Posterior cingulate gyrus (tissue), 11 donors: ENCODE measurements around the gene PNMA8C.

ENCODE experiments used
- DNase-seq, 10 donors: peaks; one replicate each; pipeline versions ENCODE4 v3.0.0 to v3.0.0-alpha.2; 2020 to 2021; ENCODE audit warnings: mixed read lengths in 3 of 10
- intact Hi-C: fragments of 100-400 bp; cut with DNase I; formaldehyde crosslinking; loops from one replicate; pipeline ENCODE4 v1.15.1; 2023

Gene PNMA8C

DNA sequence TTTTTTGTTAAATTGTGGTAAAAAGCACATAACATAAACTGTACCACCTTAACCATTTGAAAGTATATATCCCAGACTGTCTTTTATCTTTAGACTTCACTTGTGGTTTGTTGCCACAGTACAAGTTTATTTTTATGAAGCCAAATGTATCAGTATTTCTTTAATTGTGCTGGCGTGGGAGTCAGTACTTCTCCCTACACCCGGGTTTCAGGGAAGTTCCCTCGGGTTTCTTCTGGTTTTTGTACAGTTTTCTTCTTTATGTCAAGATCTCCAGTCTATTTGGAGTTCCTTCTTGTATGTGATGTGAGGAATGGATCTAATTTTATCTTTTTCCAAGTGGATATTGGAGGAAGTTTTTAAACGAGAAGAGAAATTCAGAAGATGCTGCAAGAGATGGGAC lies 35.9 kb downstream of the PNMA8C start:
- DNase-seq = no peak
- intact Hi-C loops = no loop called here

DNA sequence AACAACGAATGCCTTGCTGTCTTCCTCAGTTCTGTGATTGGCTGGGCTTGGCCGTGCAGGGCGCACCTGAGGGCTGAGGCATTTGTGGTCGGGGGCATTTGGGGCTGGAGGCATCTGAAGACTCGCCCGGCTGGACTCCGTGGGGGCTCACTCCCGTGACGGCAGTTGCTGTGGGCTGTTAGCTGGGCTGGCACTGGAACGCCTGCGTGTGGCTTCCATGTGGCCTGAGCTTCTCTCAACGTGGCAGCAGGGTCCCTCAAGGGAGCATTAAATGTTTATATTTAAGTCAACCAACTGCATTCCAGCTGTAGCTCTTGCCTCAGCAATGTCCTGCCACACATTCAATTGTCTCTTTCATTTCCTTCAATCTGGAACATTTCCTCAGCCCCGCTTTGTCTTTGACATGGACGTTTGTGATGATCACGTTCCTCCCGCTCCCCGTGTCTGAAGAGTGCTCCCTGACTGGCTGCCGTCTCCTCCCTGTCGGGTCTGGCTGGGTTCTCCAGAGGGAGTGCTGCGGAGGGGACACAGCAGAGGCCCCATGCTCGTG lies 36.4 kb downstream of the PNMA8C start:
- intact Hi-C loops = no loop called here
- DNase-seq = peak in 3 of 10 donors; percentile 69 to 83 (median 82)

DNA sequence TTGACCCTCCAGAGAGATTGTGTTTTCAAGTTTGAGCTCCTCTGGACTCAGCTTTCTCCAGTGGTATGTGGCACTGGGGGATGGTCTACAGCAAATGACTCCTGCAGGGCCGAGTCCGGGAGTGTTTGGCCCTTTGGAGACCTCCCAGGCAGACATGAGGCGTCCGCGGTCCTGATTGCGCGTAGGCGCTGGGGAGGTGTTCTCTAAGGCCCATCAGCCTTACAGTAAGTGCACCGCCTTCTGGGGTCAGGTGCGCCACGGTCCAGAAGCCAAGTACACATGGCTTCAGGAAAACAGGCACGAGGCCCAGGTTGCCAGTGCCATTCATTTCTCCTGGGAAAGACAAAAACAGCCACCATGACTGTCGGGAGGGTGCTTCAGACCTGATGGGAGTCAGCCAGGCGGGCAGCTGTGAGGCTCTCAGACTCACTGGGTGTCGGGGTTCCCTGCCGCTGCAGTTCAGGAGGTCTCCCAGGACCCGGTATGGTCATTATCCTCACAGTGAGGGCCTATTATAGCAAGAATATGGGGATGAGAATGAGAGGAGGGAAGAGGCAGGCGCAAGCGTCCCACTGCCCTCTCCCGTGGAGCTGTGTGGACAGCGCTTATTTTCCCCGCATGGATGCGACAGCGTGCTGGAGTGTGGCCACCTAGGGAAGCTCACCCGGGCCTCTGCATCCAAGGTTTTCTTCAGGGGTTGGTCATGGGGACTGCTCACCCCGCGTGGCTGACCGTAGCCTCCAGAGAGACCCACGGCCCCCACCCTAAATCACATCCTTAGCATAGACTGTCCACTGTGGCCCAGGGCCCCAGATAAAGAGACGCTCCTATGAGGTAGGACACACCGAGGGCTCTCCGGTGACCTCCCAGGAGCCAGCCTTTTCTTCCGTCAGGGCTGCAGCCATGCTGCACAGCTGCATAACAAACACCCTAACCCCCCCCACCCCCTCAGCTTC lies 37.2 kb downstream of the PNMA8C start:
- peak in 3 of 10 donors; percentile 65 to 81 (median 73) for DNase-seq
- intact Hi-C loops = no loop called here

DNA sequence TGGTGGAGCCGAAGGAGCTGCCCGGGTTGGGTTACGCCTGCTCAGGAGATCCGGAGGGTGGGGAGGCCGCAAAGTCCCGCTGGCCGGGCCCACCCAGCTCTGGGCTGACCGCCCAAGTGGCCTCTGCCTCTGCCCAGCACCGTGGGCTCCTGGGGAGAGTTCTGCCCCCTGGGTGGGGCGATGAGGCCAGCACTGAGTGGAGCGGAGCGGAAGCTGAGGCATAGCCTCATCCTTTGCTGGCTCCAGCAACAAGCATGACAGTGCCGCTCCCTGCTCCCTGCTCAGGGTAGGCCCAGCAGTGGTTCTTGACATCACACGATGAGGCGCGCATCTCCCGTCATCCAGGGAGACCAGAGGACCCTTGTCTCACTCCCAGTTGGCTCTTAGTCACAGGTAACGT lies 37.9 kb downstream of the PNMA8C start:
- intact Hi-C loops = no loop called here
- DNase-seq = peak in 3 of 10 donors; percentile 54 to 78 (median 77)

DNA sequence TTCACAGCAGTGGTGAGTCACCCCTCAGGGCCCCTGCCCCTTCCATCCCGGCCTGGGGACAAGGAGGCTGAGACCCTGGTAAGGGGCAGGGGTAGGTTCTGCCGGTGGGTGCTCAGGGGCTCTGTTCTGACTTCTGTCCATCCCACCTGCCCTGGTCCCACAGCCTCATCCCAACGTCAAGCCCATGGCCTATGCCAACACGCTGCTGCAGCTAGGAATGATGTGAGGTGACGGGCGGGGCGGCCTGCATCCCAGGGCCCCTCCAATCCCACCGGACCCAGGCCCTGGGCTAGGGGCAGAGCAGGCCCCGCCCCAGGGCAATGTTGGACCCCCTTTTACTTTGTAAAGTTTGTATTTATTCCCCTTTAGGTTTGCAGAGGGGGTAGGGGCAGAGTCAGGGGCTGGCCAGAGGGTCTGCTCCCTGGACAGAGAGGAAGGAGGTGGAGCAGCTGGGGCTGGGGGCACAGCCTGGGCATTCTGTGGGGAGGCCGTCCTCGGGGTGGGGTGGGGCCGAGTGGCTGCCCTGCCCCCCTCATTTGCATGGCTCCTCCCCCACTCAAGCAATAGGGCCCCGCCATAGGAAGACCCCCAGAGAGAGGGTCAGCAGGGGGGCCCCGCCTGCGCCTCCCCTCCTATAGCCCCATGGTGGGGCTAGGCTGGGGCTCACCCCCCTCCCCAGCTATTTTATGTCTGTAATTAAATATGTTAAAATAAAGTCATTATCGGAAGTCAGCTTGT lies 38.4 kb downstream of the PNMA8C start:
- intact Hi-C loops = no loop called here
- peak in 3 of 10 donors; percentile 52 to 78 (median 72) for DNase-seq

DNA sequence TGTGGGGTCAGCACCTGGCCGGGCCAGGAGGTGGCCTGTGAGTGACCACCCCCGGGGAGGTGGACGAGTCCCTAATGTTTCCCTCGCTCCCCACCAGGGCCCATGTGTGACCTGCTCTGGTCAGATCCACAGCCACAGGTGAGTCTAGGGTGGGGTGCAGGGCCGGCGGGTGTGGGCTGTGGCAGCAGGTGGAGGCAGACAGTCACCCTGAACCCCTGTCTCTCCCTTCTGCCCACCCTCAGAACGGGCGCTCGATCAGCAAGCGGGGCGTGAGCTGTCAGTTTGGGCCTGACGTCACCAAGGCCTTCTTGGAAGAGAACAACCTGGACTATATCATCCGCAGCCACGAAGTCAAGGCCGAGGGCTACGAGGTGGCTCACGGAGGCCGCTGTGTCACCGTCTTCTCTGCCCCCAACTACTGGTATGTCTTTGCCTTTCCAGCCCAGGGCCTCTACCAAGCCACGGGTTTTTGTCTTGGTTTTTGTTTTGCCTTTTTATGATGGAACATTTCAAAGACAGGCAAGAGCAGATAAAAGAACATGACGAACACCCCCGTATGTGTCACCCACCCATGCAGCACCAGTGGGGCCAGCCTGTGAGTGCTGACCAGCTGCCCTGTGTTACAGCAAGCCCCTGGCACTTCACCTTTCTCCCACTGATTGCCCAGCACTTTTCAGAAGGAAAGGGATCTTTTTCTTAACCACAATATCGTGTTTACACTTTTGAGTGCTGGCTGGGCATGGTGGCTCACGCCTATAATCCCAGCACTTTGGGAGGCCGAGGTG lies 40.2 kb downstream of the PNMA8C start:
- intact Hi-C loops = no loop called here
- DNase-seq = peak in 3 of 10 donors; percentile 63 to 80 (median 74)

DNA sequence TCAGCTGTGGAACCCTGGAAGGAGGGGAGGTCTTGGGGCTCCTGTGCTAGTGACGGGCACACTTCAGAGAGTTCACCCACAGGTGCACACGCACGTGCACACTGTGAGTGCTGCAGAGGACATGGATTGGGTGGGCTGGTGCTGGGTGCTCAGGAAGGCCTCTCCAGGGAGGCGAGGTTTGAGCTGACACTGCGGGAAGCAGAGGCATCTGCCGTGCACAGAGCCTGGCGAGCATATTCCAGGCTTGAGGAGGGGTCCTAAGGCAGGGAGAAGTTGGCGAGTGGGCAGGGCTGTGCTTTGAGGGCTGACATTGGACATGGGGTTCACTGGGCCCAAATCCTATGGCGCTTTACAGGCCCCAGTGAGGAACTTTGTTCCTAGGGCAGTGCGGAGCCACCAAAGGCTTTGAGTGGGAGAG lies 41.0 kb downstream of the PNMA8C start:
- peak in 2 of 10 donors; percentile 16 to 17 for DNase-seq
- intact Hi-C loops = no loop called here

DNA sequence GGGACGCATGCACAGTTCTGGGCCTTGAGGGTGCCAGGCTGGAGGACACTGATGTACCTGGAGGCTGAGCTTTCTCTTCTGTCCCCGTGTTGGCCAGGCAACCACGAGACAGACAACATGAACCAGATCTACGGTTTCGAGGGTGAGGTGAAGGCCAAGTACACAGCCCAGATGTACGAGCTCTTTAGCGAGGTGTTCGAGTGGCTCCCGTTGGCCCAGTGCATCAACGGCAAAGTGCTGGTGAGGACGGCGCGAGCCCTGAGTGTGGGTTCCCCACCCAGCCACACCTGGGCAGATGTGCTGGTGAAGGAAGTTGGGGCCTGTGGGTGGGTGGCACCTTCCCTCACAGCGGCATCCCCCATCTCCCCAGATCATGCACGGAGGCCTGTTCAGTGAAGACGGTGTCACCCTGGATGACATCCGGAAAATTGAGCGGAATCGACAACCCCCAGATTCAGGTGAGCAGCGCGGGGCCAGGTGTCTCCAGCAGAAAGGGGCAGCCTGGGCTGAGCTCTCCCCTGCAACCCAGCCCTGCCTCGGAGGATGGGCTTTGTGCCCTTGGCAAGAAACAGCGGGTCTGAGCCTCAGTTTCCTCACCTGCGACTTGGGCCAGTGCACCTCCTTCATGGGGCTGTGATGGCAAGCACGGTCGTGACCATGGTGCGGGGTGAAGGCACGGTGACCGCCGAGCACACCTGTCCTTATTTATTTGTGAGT lies 41.6 kb downstream of the PNMA8C start:
- peak in 3 of 10 donors; percentile 37 to 74 (median 64) for DNase-seq
- intact Hi-C loops = no loop called here

DNA sequence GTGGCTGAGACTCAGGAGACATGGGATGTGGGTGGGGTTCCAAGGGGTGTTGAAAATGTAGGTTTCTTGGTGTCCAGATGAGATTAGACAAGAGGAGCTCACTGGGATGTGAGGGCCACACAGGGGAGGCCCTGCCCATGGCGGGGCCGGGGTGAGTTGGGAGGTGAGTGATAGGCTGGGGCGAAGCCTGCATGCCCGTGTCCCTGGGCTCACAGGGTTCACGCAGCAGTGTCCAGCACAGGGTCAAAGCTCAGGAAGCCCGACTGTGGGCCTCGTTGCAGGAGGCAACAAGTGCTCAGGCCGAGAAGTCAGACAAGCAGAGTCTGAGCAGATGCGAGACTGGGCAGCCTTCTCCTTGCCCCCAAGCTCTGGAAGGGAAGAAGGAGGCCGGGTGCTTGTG lies 42.6 kb downstream of the PNMA8C start:
- peak in 3 of 10 donors; percentile 30 to 71 (median 32) for DNase-seq
- intact Hi-C loops = no loop called here

DNA sequence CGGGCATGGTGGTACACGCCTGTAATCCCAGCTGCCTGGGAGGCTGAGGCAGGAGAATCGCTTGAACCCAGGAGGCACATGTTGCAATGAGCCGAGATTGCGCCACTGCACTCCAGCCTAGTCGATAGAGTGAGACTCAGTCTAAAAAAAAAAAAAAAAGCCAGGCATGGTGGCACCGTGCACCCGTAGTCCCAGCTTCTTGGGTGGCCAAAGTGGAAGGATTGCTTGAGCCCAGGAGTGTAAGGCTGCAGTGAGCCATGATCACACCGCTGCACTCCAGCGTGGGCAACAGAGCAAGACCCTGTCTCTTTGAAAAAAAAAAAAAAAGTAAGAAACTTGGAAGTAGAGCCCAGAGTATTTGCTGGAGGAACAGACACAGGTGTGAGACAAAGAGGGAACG lies 43.1 kb downstream of the PNMA8C start:
- intact Hi-C loops = no loop called here
- DNase-seq = peak in 2 of 10 donors; percentile 27 to 40

DNA sequence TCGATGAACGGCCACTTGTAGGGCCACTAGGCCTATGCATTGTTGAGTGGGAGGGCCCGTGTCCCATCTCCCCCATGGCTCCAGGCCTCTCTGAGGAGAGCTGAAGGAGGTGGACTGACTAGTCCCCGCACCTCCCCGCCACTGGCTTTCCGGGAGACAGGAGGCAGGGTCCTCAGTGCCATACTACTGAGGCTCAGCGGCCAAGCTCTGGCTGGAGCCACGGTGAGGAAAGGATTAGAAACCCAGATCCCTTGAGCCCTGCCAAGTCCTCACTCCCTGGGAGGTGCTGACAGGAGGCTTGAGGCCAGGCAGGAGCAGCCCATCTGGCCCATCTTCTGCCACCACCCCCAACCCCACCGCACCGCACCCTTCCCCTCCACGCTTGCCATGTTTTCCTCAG lies 44.3 kb downstream of the PNMA8C start:
- peak in 3 of 10 donors; percentile 48 to 66 (median 52) for DNase-seq
- intact Hi-C loops = no loop called here

DNA sequence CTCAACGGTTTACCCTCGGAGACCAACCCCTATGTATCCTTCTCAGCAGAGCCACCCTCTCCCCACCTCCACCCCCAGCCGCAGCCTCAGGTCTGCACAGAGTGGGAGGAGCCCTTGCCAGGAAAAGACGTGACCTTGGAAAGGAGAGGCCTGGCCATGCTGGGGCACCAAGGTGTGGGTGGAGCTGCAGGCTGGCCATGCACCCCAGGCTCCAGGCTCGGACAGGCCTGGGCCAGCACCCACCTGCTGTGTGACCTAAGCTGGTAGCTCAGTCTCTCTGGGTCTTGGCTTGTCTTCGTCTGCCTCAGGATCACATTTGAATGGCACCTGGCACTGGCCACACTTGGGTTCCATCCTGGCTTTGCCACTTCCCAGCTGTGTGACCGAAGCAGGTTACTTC lies 44.9 kb downstream of the PNMA8C start:
- DNase-seq = peak in 3 of 10 donors; percentile 41 to 55 (median 55)
- intact Hi-C loops = no loop called here

DNA sequence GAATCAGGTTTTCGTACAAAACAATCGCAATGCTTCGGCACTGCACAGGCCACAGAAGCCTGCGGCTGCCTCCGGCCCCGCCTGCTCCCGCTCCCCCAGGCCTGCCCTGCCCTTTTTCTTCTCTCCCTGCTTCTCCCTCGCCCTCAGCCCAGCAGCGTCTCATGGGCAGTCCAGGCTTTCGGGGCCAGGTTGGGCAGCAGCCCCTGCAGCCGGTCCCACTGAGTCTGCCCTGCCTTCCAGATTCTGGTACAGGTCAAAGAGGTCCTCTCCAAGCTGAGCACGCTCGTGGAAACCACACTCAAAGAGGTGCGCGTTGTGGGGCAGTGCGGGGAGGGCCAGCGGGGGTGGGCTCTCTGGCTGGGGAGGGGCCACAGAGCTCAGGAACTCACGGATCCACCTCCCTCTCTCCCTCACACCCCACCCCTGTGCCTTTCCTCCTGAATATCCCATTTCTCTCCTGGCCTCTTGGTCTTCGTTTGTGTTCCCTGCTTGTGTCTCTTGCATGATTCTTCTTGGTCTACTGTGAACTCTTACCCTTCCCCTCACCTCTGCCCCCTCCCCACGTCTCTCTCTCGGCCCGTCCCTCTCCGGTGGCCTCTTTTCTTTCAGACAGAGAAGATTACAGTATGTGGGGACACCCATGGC lies 45.4 kb downstream of the PNMA8C start:
- peak in 2 of 10 donors; percentile 35 to 67 for DNase-seq

DNA sequence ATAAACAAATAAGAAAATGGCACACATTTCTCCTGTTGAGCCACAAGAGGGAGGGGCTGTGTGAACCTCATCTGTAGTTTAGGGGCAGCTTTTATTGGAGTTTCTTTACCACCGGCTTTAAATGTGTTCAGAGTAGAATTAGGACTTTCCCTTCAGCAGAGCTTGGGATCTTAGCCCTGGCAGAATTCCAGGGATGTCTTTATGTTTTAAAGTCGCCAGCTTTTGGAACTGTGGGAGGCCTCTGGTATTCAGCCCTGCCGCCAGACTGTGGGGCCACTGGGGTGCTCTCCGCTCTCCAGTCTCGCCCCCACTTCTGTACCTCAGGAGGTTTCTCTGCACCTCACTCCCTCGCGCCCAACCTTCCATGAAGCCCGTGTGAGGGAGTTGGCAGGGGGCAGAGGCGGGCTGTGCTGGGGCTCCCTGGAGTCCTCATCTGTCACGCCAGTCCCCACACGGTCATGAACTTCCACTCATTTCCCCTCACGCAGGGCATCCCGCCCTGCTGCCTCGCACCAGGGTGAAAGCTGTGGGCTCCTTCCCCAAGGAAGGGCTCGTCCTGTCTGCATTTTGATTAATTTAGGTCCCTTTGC lies 46.9 kb downstream of the PNMA8C start:
- intact Hi-C loops = no loop called here
- peak in 3 of 10 donors; percentile 57 to 74 (median 61) for DNase-seq

More for the DNA sequence above, 45.4 kb downstream of the PNMA8C start:
- intact Hi-C loops = no loop called here

DNA sequence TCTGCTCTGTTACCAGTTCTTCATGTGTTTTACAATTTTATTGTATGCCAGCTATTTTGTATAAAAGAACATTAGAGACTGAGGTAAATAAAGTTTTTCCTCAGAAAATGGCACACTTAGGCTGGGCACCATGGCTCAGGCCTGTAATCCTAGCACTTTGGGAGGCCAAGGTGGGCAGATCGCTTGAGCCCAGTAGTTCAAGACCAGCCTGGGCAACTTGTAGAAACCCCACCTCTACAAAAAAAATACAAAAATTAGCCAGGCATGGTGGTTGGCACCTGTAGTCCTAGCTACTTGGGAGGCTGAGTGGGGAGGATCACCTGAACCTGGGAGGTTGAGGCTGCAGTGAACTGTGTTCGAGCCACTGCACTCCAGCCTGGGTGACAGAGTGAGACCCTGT lies 47.4 kb downstream of the PNMA8C start:
- peak in 3 of 10 donors; percentile 18 to 52 (median 20) for DNase-seq
- intact Hi-C loops = no loop called here

DNA sequence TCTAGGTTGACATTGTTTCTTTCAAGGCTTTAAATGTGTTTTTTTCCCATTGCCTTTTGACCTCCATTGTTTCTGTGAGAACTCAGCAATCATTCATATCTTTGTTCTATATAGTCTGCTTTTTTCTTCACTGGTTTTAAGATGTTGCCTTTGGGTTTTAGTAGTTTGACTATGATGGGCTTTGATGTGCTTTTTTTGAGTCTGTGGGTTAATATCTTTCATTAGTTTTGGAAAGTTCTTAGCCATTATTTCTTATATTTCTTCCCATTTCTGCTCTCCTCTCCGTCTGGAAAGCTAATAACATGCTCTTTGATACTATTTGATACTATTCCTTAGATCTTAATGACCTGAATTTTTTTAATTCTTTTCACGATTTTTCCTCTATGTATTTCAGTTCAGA lies 48.0 kb downstream of the PNMA8C start:
- DNase-seq = no peak
- intact Hi-C loops = no loop called here

DNA sequence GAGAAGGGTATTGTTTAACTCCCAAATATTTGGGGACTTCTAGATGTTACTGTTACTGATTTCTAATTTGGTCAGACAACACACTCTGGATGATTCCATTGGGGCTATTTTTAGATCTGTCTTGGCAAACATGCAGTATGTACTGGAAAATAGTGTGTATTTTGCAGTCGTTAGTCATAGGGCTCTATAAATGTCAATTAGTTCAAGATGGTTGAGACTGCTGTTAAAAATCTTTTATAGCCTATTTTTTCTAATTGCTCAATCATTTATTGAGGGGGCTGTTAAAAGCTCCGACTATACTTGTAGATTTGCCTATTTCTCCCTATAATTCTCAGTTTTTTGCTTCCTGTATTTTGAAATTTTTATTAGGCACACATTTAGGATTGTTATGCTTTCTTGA lies 50.5 kb downstream of the PNMA8C start:
- no peak for DNase-seq
- intact Hi-C loops = loop anchor here (10.0 kb wide), 1 partner anchor 93 kb away; no protein-coding TSS in a partner anchor
